DMS153 treated with DMSO at 0.1 percent for 48 hours (cell line): ENCODE results near the gene MAP4K2.

Source experiments
- DNase-seq: peaks from one replicate; lab custom pipeline; 2025; ENCODE audit not compliant: unreplicated experiment; lab: John Stamatoyannopoulos, UW

The MAP4K2 gene

DNA sequence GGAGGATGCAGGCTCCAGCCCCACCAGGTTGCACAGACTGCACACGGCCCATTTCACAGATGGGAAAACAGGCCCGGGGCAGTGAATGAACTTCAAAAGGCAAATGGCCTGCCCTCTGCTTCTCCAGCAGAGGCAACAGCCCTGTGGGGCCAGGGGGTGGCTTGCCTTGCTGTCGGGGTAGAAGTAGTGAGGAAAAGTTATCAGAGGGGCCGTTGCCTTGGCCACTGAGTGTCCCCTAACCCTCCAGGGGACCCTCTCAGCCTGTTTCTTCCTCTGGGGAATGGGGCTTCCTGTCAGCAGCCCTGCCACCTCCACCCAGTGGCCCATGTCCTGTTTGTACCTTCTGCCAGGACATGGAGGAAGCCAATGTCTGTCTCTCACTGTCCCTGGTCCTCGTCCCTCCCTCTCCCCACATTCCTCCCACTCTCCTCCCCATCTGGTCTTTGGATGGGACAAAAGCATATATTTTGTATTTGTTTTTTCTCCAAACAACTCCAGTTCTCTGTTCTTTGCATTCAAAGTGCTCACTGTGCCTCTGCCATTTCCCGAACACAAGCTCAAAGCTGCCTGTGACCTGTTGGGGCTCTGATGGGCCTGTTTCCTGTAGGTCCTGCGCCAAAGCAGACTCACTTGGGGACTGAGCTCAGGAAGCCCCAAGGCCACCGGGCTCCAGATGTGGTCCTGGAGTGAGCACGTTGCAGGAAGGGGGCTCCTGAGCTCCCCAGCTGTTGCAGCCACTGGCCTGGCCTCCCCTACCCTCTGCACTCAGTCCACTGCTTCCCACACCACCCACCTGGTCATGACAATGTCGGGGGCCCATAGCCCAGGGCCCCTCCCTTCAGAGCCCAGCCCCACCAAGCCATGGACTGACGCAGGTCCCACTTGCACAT, 9.5 kb downstream of the MAP4K2 start:
- DNase-seq, result no peak

DNA sequence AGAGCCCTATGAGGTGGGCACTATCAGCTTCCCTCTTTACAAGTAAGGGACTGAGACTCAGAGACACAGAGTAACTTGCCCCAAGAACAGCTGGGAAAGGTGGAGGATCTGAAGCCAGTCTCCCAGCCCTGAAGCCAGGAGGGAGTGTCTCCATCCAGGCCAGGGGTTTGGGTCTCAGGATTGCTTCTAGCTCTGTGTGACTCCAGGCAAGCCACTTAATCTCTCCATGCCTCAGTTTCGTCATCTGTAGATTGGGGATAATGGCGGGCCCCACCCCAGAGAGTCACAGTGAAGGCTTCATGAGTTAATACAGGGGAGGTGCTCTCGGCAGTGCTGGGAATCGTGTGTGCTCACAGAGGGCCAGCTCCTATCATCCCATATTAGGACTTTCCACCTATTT, 10.5 kb downstream of the MAP4K2 start:
- no peak for DNase-seq

DNA sequence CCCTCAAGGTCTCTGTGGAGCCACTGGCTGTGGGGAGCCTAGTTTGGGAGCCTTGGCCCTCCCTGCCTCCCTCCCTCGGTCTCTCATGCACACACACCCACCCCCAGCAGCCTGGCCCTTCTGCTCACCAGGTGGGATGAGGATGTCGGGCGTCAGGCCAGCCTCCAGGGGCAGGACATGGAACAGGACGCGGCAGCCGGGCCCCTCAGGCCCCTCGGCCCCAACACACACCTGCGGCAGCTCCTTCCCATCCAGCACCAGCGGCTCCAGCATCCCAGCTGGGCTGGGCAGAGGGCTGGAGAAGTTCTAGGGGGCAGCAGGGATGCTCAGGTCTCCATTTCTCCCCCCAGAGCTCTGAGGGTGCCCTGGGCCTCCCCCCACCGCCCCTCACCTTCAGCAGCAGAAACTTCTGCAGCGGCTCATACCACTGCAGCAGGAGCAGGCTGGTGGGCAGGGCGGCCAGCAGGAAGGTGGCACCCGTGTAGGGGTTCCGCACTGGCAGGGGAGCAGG, 11.2 kb downstream of the MAP4K2 start:
- DNase-seq, result no peak

DNA sequence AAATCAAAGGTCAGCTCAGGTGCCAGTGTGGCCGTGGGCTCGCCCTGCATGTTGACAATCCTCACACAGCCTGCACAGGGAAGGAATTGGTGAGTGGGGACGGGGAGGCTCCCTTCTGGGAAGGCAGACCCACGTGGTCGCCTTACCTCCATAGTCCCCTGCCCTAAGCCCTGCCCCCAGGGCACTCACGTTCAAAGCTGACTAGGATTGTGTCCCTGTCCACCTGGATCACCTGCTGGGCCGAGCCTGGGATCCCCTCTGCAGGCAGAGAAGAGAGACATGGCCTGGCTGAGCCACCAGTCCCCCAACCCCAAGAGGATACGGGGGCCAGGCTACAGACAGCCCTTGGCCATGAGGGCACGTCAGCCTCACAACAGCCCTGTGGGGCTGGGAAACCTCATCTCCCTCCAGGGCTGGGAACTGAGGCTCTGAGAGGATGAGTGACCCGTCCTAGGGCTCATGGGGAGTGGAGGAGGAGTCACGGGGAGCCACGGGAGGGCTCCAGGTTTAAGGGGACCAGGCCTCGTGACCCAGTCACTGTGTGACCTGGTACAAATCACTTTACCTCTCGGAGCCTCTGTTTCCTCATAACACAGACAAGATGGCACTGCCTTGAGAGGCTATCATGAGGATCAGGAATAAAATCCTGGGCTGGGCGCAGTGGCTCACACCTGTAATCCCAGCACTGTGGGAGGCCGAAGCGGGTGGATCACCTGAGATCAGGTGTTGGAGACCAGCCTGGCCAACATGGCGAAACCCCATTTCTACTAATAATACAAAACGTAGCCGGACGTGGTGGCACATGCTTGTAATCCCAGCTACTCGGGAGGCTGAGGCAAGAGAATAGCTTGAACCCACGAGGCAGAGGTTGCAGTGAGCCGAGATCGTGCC, 12.6 kb downstream of the MAP4K2 start:
- no peak for DNase-seq

DNA sequence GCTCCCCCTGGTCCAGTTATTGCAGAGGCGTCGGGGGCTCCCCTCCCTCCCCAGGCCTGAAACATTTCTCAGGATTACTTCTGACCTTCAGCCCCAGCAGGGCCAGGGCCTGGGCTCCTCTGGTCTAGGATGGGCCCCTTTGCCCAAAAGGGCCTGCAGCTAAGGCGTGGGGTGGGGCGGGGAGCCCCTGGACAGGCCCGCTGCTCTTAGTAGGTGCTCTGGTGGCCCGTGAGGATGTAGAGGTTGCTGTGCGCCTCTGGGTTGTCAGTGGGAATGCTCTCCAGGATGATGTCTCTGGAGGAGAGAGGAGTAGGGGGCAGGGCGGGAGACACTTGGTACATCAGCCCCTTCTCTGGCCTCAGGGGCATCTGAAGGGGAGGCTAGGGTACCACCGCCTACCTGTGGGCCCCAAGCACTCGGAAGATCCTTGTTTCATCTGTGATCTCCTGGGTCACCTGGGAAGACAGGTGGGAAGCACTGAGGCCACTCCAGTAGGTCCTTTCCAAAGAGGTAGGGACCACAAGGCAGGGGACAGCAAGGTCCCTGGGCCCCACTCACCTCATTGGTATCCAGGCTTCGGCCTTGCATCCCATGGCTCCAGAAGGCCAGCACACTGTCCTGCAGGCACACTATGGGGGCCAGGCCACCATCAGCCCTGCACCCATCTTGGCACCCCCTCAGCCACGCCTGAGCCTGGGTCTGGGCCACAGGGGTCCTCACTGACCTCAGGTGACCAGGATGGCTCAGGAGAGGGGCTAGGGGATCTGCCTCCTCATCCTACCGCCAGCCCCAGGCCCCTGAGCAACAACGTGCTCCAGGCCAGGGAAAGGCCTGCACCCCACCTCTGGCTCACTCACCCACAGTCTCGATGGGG, 13.4 kb downstream of the MAP4K2 start:
- DNase-seq, result no peak

- DNase-seq, result no peak
Observed at GRCh38 chr11:64788321-64789215, 14.4 kb downstream of the MAP4K2 start.

DNA sequence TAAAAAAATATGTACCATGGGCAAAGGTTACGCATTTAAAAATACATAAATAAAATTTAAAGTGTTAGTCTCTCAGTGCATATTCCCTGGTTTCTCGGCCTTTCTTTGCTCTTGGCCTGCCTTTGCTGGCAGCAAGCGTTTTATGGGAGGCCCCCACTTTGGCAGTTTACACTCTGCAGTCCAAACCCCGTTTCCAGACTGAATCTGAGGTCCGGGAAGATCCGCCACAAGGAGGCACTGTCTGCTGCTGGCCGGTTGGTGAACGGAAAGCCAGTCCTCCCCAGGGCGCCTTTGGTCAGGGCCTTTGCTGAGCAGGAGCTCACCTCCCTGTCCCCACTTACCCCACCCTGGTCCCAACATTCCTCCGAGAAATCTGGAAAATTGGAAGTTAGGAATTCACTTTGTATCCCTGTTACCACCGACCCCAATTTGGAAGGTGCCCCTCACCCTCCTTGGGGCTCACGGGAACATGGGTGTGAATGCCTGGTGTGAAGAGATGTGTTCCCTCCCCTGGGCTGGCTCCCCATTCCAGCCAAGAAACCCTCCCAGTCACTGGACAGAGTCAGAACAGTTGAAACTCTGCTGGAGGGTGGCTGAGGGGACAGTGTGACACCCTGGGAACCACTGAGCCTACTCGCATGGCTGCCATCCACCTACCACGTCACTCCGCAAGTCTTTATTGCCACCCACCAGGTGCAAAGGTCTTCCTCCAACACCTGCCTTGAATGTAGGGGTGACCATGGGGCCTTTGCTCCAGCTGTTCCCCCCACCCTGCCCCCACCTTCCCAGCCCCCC, 15.3 kb downstream of the MAP4K2 start:
- DNase-seq, result no peak

DNA sequence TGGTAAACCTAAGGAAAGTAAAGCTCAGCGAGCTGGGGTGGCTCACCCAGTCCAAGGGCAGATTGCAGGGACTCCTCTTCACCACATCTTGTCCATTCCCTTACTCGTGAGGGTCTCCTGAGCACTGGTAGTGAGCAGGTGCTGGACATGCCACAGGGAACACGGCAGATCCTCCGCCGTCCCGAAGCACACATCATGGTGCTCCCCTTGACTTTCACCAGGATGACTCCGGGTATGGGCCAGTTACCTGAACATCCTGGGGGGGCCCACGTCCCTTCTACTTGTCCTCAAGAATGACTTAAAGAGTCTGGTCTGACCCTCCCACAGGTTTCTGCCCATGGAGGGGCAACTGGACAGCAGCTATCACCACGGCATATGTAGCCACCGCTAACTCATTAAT, 16.7 kb downstream of the MAP4K2 start:
- DNase-seq, result no peak

GRCh38 chr11:64784813-64785581, 18.0 kb downstream of the MAP4K2 start:
- DNase-seq, result no peak

DNA sequence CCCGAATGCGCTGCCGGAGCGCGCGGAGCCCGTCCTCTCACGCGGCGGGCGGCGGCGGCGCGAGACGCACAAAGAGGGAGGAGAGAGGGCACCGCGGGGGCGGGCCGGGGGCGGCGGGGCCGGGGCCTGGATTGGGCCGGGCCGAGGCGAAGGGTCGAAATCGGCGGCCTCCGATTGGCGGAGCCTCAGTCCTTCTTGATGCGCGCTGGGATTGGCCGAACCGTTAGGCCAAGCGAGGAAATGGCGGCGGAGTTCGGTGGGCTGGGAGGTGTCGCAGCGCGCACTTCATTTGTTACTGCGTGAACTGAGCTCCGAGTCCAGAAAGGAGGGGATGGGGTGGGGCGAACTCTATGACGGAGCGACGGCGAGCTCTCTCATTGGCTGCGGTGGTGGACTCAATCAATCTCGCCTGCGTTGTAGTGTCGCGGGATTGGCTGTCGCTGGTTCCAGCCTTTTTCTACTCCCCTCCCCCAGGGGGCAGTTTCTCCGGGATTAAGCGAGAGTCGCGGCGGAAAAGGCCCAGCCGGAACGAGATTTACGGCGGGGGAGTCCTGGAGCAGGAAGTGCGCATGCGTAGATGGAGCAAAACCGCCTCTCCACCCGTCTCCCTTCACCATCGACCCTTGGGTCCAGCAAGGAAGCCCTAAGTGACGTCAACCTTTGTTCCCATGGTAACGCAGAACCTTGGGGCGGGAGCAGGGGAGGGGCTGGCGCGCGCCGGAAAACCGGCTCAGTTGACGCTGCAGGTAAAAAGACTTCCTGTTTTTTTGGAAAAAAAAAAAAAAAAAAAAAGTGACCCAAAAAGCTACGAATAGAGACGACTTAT, 24.3 kb downstream of the MAP4K2 start, which contains the start of gene SF1:
TSS of gene SF1 (minus strand) at position 70 of the 826 bp plus-strand sequence. CDS start 150 bp downstream, outside the sequence.
- DNase-seq, result peak; percentile 99

DNA sequence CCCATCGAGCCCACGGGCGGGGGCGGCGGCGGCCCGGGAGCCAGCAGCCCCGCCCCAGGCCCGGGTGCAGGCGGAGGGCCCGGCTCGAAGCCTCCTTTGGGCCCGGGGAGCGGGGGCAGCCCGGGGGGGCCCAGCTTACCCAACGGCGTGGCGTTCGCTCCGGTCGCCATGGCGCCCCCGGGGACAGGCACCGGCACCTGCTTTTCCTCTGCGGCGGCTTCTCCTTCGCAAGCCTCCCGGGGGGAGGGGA, 24.9 kb downstream of the MAP4K2 start:
- DNase-seq, result no peak

GRCh38 chr11:64777449-64778222, 25.4 kb downstream of the MAP4K2 start:
- peak; percentile 36 for DNase-seq

DNA sequence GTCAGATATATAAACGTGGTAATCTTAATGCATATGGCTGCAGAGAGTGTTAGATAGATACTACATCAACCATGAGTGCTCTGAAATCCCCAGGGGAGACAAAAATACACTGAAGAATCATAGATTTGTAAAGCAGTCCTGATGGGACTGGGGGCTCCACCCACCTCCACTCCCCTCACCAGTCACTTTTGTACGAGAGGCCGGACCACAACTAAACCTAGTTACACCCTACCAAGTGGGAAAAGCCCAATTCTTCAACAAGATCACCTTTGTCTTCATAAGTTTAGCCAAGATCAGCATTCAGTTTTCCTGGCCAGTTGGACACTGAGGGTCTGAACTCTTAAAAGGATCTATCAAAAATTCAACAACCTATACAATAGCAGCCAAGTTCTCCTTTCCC, 26.1 kb downstream of the MAP4K2 start:
- no peak for DNase-seq

- no peak for DNase-seq
Observed at GRCh38 chr11:64776425-64776824, 26.6 kb downstream of the MAP4K2 start.

DNA sequence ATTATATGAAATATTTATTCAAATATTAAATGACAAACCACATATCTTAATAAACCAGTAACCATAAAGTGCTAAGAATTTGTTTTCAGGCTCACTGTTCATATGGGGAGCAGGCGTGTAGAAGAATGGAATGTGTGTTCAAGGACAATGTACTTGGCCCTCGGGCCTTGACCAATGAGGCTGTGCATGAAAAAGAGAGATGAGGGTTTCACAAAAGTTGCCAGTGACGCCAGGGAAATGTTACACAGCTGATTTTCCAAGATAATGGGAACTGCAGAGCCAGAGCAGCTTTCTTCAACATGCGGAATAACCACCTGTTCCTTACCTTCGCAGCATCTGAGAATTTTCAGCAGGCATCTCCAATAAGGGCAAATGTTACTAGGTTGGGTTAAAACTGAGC, 28.9 kb downstream of the MAP4K2 start:
- DNase-seq, result no peak

GRCh38 chr11:64772303-64773018, 30.6 kb downstream of the MAP4K2 start:
- no peak for DNase-seq
